SJCRH30 (cell line): ENCODE data around the gene SYNJ1. TPM values are rescaled to one million over a fixed set of nuclear protein-coding genes. Genes with fewer than 3 reads are reported as not detected.
"Not testable (repeated sequence)": the region's sequence is repeated elsewhere in the genome, so short reads cannot be mapped to it uniquely, and the experiment has no call there.

ENCODE experiments used
- DNase-seq, 2 experiments: peaks; one replicate each; pipeline ENCODE4 v3.0.0-alpha.2; 2015 to 2020
- H3K27ac ChIP-seq: fragments of 250-450 bp; sonication (Bioruptor Pico); 2 replicates; pipeline ENCODE4 v1.5.1; 2020; ENCODE audit warnings: mild to moderate bottlenecking, moderate library complexity
- H3K27me3 ChIP-seq: fragments of 250-450 bp; sonication (Bioruptor Pico); 2 replicates; pipeline ENCODE4 v1.5.1; 2020; ENCODE audit warnings: mild to moderate bottlenecking, moderate library complexity
- H3K36me3 ChIP-seq: fragments of 250-450 bp; sonication (Bioruptor Pico); 2 replicates; pipeline ENCODE4 v1.5.1; 2020; ENCODE audit warnings: mild to moderate bottlenecking, moderate library complexity
- H3K4me1 ChIP-seq: fragments of 250-450 bp; sonication (Bioruptor Pico); 2 replicates; pipeline ENCODE4 v1.5.1; 2020; ENCODE audit warnings: mild to moderate bottlenecking, moderate library complexity
- H3K4me3 ChIP-seq: fragments of 250-450 bp; sonication (Bioruptor Pico); 2 replicates; pipeline ENCODE4 v1.5.1; 2020; ENCODE audit warnings: mild to moderate bottlenecking, moderate library complexity
- H3K9me3 ChIP-seq: fragments of 250-450 bp; sonication (Bioruptor Pico); replicated peaks from 2 replicates; pipeline ENCODE4 v1.5.1; 2020; ENCODE audit warnings: mild to moderate bottlenecking, moderate library complexity
- total RNA-seq: library from RNA; depleted of rRNA; stranded (reverse); fragments of >200 nt; shearing (Covaris generic); gene quantifications from 2 replicates; pipeline ENCODE4 v1.2.3, GENCODE V29; 2014

The SYNJ1 gene
- total RNA-seq, 1 experiment from 2014 or later: 9.7 TPM

DNA sequence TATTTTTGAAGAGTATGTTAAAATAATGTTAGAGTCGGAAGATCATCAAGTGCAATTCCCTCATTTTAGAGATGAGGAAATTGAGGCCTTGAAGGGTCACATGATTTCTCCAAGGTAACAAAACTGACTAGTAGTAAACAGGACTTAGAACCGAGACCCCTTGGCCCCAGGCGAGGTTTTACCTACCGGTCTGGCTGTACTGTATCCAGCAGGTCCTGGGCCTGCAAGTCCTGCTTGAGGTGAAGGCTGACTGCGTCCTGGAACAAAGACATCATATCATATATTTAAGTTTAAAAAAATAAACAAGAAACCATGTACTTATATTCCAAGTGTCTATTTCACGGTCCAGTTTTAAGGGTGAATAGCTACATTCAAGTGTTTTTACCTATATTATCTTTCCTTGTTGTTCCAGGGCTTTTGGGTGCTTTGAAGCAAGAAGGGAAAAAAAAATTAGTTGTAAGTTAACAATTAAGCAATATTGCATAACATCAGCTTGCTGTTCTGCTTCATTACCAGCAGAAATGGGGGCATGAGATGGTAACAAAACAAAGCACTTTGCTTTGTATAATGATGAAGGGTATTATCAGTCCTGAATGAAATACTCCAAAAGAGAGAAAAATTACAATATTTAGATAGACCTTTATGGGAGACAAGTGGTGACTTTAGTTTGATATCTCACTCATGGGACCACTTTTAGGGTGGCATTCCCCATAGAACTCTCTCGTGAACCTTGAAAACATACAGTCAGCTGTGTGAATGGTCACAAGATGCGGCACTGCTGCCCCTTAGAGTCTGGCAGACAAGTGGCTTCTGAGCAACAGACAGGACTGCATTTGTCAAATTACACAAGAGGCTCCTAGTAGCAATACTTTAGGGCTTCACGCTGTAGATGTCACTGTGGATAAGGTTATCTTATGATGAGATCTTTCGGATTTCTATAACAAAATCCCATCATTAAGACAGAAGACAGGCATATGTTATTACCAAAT is 85.8 kb downstream of the SYNJ1 start:
- Histone ChIP-seq H3K4me3 (no peak overlapping the region), H3K27ac (no peak overlapping the region), H3K9me3 (no peaks in the 10 kb centered on the region), H3K36me3 (peaks cover 17% of the 10 kb centered on the region), H3K4me1 (no peaks in the 10 kb centered on the region), H3K27me3 (no peaks in the 10 kb centered on the region)
- DNase-seq: no peak

DNA sequence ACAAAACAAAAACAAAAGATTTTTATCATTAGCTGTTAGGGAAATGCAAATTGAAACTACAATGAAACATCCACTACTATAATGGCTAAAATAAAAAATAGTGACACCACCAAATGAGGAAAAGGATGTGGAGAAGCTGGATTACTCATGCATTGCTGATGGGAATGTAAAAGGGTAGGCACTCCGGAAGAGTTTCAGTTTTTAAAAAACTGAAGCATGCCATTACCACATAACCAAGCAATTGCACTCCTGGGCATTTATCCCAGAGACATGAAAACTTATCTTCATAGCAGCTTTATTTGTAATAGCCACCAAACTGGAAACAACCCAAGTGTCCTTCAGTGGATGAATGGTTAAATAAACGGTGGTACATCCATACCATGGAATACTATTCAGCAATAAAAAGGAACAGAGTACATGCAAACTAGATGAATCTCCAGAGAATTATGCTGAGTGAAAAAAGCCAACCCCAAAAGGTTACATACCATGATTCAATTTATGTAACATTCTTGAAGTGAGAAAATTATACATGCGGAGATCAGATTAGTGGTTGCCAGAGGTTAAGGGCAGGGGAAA is 101.1 kb downstream of the SYNJ1 start:
- H3K4me1 ChIP-seq: no peaks in the 10 kb centered on the region
- H3K9me3 ChIP-seq: no peaks in the 10 kb centered on the region
- H3K4me3 ChIP-seq: no peak overlapping the region
- peaks cover 6% of the 10 kb centered on the region; the same call in 1 of the 2 replicates for H3K36me3 ChIP-seq
- no peak for DNase-seq
- no peaks in the 10 kb centered on the region for H3K27me3 ChIP-seq
- H3K27ac ChIP-seq: no peak overlapping the region

DNA sequence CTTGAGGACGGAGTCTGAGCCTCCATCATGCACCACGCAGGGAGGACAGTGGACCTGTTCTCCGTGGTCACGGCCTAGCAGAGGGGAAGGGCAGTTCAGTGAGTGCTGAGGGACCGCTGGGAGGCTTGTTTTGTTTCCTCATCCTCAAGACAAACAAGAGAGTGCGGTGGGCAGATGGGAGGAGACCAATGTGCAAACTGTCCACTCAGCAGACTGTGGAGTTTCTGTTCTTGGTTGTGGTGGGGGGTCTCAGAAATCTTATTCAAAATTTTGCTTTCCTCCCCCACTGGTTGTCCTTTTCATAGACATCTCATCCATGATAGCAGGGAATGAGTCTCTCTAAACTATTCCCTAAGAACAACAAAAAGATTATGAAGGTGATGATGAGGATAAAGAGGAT is 109.6 kb downstream of the SYNJ1 start:
- H3K27ac ChIP-seq, H3K4me1 ChIP-seq, H3K36me3 ChIP-seq, H3K4me3 ChIP-seq, H3K9me3 ChIP-seq, H3K27me3 ChIP-seq, DNase-seq: not testable (repeated sequence)

DNA sequence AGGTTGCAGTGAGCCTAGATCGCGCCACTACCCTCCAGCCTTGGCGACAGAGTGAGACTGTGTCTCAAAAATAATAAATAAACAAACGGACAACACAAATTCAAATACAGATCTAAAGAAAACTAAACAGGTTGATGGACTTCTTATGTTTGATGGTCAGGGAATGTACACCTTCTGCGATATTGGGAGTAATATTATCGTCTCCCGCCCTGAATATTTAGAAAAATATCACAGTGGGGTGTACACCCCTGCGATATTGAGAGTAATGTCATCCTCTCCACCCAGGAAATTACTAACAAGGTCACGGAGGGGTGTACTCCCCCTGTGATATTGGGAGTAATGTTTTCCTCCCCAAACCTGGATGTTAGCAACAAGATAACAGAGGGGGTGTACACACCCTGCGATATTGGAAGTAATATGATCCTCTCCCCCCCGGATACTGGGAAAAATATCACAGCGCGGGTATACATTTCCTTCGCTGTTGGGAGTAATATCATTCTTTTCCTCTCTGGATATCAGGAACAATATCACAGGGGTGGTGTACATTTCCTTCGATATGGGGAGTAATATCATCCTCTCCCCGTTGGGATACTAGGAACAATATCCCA is 114.3 kb downstream of the SYNJ1 start:
- no peak overlapping the region for H3K27ac ChIP-seq
- DNase-seq: no peak
- H3K36me3 ChIP-seq: no peaks in the 10 kb centered on the region
- no peaks in the 10 kb centered on the region for H3K9me3 ChIP-seq
- H3K4me1 ChIP-seq: peaks cover 5% of the 10 kb centered on the region; the same call in 1 of the 2 replicates
- peak overlapping the region; percentile 76 for H3K4me3 ChIP-seq
- H3K27me3 ChIP-seq: no peaks in the 10 kb centered on the region

DNA sequence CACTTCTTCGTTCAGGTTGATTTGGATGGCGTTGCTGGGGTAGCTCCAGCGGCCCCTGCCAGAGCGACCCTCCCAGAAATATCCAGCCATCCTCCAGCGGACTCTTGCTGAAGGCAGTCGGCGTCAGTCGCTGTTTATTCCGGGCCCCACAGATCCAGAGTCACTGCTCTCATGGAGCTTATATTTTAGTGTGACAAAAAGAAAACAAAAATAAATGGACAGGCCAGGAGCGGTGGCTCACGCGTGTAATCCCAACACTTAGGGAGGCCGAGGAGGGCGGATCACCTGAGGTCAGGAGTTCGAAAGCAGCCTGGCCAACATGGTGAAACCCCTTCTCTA is 114.8 kb downstream of the SYNJ1 start:
- Histone ChIP-seq H3K36me3 (no peaks in the 10 kb centered on the region), H3K4me3 (peak overlapping the region; percentile 76), H3K27me3 (no peaks in the 10 kb centered on the region), H3K27ac (peak overlapping the region; percentile 85), H3K4me1 (peaks cover 5% of the 10 kb centered on the region; the same call in 1 of the 2 replicates), H3K9me3 (no peaks in the 10 kb centered on the region)
- no peak for DNase-seq

DNA sequence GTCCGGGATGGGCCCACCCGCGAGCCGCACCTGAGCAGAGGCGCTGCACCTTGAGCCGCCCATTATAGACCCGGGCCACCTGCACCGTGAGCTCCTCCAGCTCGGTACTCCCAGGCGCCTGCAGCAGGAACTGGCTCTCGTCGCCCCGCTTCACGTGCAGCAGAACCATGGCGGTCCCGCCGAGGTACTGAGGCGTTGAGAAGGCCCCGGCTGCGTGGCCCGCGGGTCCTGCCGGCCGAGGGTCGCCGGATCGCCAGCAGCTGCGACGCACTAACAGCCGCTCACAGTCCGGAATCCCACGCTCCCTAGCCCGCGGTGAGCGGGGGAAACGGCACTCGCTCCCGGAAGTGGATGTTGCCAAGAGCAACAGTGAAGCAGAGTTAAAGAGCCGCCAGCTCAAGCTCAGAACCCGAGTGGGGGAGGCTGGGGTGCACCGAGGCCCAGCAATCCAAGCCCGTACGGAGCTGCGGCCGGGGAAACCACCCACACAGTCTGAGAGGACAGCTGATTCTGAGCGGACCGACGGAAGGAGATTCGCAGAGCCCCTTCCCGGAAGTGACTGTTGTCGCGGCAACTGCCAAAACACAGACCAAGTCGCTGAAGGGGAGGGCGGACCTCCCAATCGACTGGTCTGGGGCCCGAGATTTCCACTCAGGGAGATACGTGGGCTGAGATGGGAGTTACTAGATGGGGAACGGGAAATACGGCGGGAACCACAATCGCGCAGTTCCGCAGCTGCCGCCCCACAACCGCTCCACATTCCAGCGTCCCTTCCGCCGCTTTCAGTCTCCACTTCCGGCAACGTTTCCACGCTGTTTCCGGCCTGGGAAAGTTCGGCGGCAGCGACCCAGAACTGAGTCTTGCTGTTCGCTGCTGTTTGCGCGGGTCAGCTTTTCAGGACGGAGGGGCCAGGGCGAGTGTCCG is 115.5 kb downstream of the SYNJ1 start, which contains the start of gene CFAP298:
TSS of gene CFAP298 (minus strand) at position 303 of the 924 bp plus-strand sequence. CDS start at position 169, 134 bp downstream.
- Histone ChIP-seq H3K36me3 (no peaks in the 10 kb centered on the region), H3K9me3 (no peaks in the 10 kb centered on the region), H3K27ac (peak within 1 kb of the TSS; percentile 85), H3K27me3 (no peaks in the 10 kb centered on the region), H3K4me3 (peak within 1 kb of the TSS; percentile 76), H3K4me1 (peaks cover 5% of the 10 kb centered on the region; the same call in 1 of the 2 replicates)
- DNase-seq: peak; percentile 92

- no peaks in the 10 kb centered on the region for H3K36me3 ChIP-seq
- DNase-seq: peak; percentile 35 to 54
- H3K9me3 ChIP-seq: no peaks in the 10 kb centered on the region
Observed at GRCh38 chr21:32611471-32611997, 116.3 kb downstream of the SYNJ1 start.

GRCh38 chr21:32610940-32611339 is 116.9 kb downstream of the SYNJ1 start:
- H3K9me3 ChIP-seq, H3K27ac ChIP-seq, H3K4me1 ChIP-seq, H3K36me3 ChIP-seq, H3K27me3 ChIP-seq, DNase-seq: not testable (repeated sequence)
- H3K4me3 ChIP-seq: peak overlapping the region; percentile 76

More at GRCh38 chr21:32611471-32611997, 116.3 kb downstream of the SYNJ1 start:
- Histone ChIP-seq H3K27me3 (no peaks in the 10 kb centered on the region), H3K4me1 (peaks cover 5% of the 10 kb centered on the region; the same call in 1 of the 2 replicates), H3K27ac (peak overlapping the region; percentile 85), H3K4me3 (peak overlapping the region; percentile 76)

DNA sequence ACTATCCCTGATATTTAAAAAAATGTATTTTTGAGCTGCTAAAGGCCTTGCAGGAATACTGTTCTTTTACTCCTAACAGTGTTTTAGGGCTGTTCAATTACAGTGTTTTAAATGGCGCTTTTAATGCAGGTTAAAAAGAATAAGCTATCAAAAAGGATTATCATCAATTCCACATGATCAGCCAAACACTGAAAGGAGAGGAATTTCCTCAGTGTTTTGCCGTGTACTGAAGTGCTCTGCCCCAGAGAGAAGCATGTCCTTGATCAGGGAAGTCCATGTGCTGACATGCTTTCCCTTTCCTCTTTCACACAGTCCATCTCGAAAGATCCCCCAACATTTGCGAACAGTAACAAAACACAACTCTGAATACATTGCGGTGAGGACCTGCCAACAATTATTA is 119.0 kb downstream of the SYNJ1 start:
- DNase-seq: no peak
- no peak overlapping the region for H3K4me3 ChIP-seq
- no peaks in the 10 kb centered on the region for H3K27me3 ChIP-seq
- H3K27ac ChIP-seq: no peak overlapping the region
- peaks cover 5% of the 10 kb centered on the region; the same call in 1 of the 2 replicates for H3K4me1 ChIP-seq
- no peaks in the 10 kb centered on the region; the same call in 1 of the 2 replicates for H3K36me3 ChIP-seq
- no peaks in the 10 kb centered on the region for H3K9me3 ChIP-seq

DNA sequence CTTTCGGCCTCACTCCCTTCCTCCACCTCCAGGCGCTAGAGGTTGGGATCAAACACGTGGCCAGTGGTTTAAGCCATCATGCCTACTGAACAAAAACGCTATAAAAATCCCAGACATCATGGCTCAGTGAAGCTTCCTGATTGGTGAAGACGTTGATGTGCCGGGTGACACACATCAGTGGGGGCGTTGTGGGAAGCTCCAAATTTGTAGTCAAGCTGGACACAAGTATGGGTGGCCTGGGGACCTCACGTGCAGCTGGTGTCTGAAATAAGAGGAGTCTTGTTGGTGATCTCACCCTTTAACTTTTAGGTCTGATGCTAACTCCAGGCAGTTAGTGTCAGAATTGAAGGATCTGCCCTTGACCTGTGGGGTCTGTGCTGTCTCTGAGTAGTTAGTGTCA is 122.3 kb downstream of the SYNJ1 start:
- Histone ChIP-seq H3K4me1 (no peaks in the 10 kb centered on the region), H3K9me3 (no peaks in the 10 kb centered on the region), H3K27me3 (no peaks in the 10 kb centered on the region), H3K4me3 (no peak overlapping the region), H3K27ac (no peak overlapping the region), H3K36me3 (peaks cover 3% of the 10 kb centered on the region; the same call in 1 of the 2 replicates)
- no peak for DNase-seq

- no peak for DNase-seq
- no peaks in the 10 kb centered on the region for H3K9me3 ChIP-seq
- H3K27me3 ChIP-seq: no peaks in the 10 kb centered on the region
- no peak overlapping the region for H3K4me3 ChIP-seq
- peaks cover 3% of the 10 kb centered on the region; the same call in 1 of the 2 replicates for H3K36me3 ChIP-seq
- H3K27ac ChIP-seq: no peak overlapping the region
- H3K4me1 ChIP-seq: no peaks in the 10 kb centered on the region
Observed at GRCh38 chr21:32604464-32604863, 123.3 kb downstream of the SYNJ1 start.

- Histone ChIP-seq H3K4me3 (no peak overlapping the region), H3K27me3 (no peaks in the 10 kb centered on the region), H3K27ac (no peak overlapping the region), H3K9me3 (no peaks in the 10 kb centered on the region), H3K4me1 (no peaks in the 10 kb centered on the region), H3K36me3 (peaks cover 5% of the 10 kb centered on the region; the same call in 1 of the 2 replicates)
- no peak for DNase-seq
Observed at GRCh38 chr21:32603131-32603530, 124.7 kb downstream of the SYNJ1 start.

- Histone ChIP-seq H3K9me3 (no peaks in the 10 kb centered on the region), H3K27ac (no peak overlapping the region), H3K4me1 (no peaks in the 10 kb centered on the region), H3K36me3 (peaks cover 5% of the 10 kb centered on the region; the same call in 1 of the 2 replicates), H3K4me3 (no peak overlapping the region), H3K27me3 (no peaks in the 10 kb centered on the region)
- no peak for DNase-seq
Observed at GRCh38 chr21:32602099-32602498, 125.7 kb downstream of the SYNJ1 start.

- Histone ChIP-seq H3K27ac (no peak overlapping the region), H3K4me1 (no peaks in the 10 kb centered on the region), H3K27me3 (no peaks in the 10 kb centered on the region), H3K4me3 (no peak overlapping the region), H3K36me3 (peaks cover 5% of the 10 kb centered on the region; the same call in 1 of the 2 replicates), H3K9me3 (no peaks in the 10 kb centered on the region)
- no peak for DNase-seq
Observed at GRCh38 chr21:32599526-32599925, 128.3 kb downstream of the SYNJ1 start.
